Smooth muscle cell of the brain vasculature (primary cell): ENCODE measurements around the gene DBNDD1.
"Not testable (repeated sequence)": the region's sequence is repeated elsewhere in the genome, so short reads cannot be mapped to it uniquely, and the experiment has no call there.

Experiments used
- DNase-seq: peaks from one replicate; pipeline ENCODE4 v3.0.0-alpha.2; 2012; ENCODE audit warnings: low read depth, low spot score

The DBNDD1 gene

DNA sequence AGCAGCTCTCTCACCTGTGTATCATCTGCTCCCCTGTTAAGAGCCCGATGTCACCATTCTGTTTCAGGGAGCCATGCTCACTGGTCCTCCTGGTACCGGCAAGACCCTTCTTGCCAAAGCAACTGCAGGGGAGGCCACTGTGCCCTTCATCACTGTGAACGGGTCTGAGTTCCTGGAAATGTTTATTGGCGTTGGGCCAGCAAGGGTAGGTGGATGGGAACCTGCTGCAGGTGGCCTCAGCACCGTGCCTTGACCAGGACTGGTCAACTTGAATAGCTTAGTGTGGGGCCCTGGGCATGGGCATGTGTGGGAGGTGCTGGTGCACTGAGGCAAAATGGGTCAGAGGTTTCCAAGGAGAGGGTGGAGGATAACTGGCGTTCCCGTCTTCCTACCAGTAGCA is 28.5 kb downstream of the DBNDD1 start:
- DNase-seq, result no peak

GRCh38 chr16:89988951-89989350 is 30.3 kb downstream of the DBNDD1 start:
- no peak for DNase-seq

DNA sequence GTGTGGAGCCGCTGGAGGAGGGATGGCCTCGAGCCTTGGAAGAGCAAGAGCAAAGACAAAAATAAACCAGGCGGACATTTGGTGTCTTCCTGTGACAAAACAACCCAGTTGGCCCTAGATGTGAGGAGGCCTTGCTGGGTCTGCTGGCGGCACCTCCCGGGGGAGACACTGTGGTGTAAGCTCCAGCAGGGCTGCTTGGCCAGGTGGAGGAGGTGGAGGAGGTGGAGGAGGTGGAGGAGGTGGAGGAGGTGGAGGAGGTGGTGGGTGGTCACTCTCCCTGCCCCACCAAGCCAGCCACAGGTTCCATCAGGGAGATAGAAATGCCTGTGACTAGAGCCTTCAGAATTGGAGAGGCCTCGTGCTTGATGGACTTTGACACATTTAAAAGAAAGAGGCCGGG is 32.1 kb downstream of the DBNDD1 start:
- DNase-seq, result no peak

DNA sequence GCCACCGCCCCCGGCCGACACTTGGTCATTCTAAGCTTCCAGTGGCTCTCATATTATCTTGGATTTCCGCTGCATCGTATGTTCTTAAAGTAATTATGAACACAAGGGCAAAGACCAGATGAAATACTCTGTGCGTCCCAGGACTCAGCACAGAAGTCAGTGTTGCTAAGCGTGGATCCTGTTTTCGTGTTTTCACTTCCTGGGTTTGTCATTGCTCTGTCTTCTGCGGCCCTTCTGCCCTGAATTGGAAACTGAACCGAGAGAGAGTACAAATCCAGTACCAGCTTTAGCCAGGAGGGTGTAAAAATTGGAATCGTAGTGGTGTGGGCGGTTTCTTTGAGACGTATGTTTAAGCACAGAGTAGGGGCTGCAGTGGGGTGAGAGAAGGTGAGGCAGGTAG is 32.7 kb downstream of the DBNDD1 start:
- no peak for DNase-seq

- no peak for DNase-seq
Measured at GRCh38 chr16:89985219-89985618, 34.0 kb downstream of the DBNDD1 start.

DNA sequence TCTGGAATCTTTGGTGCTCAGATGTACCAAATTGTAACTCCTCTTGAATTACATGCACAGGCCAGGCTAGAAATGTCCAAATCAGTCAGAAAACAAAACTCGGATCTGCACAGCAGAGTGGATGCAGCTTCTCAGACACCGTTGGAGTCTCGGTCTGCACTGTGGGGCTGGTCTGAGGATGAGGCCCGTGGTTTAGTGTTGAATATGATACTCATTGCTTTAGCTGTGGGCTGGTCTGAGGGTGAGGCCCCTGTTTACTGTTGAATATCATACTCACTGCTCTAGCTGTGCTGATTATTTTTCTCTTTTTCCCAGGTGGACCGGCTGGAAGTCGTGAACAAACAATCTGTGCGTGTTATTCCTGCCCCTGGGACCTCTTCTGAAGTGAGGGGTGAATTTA is 35.0 kb downstream of the DBNDD1 start:
- DNase-seq, result no peak

- no peak for DNase-seq
Measured at GRCh38 chr16:89983536-89983935, 35.7 kb downstream of the DBNDD1 start.

DNA sequence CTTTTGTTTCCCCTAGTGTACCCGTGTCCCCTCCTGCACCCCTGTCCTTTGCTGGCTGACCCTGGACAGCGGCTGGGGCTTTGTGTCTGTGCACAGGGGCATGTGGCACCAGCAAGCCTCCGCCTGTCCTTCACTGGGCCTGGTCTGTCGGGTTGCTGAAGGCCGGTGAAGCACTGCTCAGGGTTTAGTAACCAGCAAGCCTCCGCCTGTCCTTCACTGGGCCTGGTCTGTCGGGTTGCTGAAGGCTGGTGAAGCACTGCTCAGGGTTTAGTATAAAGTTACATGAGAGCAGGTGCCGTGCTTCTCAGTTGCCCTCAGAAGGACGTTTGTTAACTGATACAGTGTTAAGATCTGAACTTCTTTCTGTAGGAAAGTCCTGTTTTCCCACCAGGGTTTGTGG is 36.9 kb downstream of the DBNDD1 start:
- DNase-seq, result no peak

DNA sequence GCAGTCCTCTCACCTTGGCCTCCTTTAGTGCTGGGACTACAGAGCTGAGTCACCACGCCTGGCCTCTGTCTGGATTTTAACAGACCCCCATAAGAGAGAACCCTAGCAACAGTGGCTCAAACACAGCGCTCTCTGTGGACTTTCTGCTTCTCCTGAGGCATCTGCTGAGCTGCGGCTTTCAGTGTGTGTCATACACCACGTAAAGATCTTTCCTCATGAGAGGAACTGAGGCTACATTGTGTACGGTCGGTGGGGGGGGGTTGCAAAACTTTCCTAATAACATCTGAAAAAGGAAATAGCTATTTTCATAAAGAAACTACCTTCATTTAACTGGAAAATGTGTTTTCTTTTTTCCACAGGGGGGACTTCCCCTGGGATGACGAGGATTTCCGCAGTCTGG is 37.8 kb downstream of the DBNDD1 start:
- DNase-seq, result no peak

GRCh38 chr16:89974870-89975269 is 44.4 kb downstream of the DBNDD1 start:
- DNase-seq, result no peak

DNA sequence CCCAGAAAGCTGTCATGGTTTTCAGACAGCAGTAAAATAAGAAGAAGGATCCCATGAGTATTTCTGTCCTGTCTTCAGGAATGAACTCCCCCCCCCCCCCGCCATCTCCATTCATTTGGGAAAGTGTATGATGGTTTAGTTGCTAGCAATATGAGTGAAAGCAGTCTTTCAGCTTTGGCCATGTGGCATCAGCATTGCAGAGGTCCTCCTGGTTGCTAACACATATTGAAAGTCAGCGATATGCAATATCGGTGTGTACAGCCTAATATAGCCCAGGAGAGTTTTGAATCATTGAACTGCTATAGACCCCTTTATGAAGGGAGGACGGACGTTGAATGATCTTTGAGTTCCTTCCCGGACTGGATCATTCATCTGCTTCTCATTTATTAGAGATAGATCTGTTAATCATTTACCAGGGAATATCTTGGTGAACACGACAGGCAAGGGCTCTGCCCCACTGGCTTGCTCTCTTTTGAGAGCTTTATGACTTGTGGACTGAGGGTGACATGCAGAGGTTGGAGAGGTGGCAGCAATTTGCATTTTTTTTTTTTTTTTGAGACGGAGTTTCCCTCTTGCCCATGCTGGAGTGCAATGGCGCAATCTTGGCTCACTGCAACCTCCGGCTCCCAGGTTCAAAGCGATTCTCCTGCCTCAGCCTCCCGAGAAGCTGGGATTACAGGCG is 45.5 kb downstream of the DBNDD1 start:
- no peak for DNase-seq

GRCh38 chr16:89973235-89973634 is 46.0 kb downstream of the DBNDD1 start:
- DNase-seq, result no peak

GRCh38 chr16:89972244-89973234 is 46.7 kb downstream of the DBNDD1 start:
- DNase-seq, result peak; percentile 77

DNA sequence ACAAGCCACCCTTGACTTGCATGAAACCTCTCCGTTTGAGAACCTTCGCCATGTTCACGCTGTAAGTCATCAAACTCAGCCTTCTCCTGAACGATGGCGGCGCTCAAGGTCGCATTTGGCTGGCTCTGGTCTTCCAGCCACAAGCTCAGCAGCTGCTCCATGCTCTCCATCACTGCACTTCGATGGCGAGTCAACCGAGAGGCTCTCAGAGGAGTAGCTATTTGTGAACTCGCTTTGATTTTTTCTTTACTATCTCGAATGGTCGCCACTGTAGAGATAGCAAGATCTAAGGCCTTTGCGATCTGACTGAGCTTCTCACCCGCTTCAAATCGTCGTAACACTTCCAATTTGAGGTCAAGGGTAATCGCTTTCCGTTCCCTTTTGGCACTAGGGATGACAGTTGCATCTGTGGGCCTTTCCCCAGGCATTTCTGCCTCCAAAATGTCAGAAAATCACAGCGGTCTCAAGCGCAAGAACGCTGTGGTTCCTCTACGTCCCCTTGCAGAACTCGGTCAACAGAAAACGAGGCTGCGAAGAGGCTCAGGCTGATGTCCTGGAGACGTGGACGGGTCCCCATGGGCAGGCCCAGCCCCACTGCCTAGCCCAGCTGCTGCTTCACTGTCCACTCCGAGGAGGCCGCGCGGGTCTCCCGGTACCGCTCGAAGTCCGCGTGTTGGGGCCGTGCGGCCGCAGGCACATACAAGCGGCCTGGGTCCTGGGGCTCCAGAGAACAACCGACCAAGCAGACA is 47.6 kb downstream of the DBNDD1 start:
- no peak for DNase-seq

GRCh38 chr16:89969741-89970410 is 49.4 kb downstream of the DBNDD1 start:
- no peak for DNase-seq

GRCh38 chr16:89968074-89968473 is 51.2 kb downstream of the DBNDD1 start:
- DNase-seq, result not testable (repeated sequence)

- DNase-seq, result not testable (repeated sequence)
Measured at GRCh38 chr16:89967436-89967835, 51.8 kb downstream of the DBNDD1 start.

DNA sequence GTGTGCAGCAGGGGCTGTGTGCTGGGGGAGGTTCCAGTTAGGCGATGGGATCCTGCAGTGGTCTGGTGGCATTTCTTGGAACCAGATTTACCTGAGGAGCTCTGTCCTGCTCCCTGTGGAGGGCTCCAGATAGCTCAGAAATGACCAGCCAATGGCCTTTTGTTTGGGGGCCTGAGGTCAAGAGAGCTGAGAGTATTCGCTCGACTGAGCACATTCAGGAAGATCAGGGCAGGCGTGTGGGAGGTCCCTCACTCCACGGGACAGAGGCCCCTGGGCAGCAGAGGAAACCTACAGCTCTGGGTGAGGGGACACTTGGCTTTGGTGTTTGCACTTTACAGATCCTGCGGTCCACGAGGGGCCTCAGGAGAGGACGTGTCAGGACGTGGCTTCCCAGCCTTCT is 52.5 kb downstream of the DBNDD1 start:
- no peak for DNase-seq

GRCh38 chr16:89965447-89966225 is 53.6 kb downstream of the DBNDD1 start:
- DNase-seq, result no peak

- DNase-seq, result no peak
Measured at GRCh38 chr16:89964201-89964600, 55.1 kb downstream of the DBNDD1 start.
